ENCODE measurements around the gene KCNQ1OT1. TPM values are rescaled to one million over a fixed set of nuclear protein-coding genes. Genes with fewer than 3 reads are reported as not detected.

The KCNQ1OT1 gene
- total and polyA plus RNA-seq, 9 of the 15 experiments (the other 6 are each of a cell fraction or from before 2014, with no cell fraction given) = 0.04 to 2.3 (median 0.74) TPM

DNA sequence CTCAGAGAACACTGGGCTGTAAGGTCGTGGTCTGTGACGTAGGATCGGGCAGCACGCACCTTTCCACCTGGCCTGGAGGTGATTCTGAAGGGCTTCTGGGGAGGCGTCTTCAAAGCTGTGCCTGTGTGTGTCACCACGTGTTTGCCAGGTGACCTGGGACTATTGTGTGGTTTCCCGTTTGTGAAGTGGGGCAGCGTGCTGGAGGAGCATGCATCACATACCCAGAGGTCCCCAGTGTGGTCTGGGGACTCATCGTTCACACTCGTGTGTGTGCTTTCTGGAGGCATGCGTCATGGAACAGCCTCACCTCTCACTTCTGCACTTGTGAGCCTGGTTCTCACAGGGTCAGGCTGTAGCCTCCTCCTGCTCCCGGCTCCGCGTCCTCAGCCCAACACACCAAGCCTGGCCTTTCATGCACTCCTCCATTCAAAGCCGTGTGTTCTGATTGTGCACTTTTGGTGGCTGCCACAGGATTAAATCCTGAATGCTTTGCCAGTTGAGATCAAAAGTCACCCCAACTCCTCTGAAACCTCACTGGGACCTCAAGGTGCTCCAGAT is 106.3 kb downstream of the KCNQ1OT1 start (continued):
- TF ChIP-seq, protein P1, sequence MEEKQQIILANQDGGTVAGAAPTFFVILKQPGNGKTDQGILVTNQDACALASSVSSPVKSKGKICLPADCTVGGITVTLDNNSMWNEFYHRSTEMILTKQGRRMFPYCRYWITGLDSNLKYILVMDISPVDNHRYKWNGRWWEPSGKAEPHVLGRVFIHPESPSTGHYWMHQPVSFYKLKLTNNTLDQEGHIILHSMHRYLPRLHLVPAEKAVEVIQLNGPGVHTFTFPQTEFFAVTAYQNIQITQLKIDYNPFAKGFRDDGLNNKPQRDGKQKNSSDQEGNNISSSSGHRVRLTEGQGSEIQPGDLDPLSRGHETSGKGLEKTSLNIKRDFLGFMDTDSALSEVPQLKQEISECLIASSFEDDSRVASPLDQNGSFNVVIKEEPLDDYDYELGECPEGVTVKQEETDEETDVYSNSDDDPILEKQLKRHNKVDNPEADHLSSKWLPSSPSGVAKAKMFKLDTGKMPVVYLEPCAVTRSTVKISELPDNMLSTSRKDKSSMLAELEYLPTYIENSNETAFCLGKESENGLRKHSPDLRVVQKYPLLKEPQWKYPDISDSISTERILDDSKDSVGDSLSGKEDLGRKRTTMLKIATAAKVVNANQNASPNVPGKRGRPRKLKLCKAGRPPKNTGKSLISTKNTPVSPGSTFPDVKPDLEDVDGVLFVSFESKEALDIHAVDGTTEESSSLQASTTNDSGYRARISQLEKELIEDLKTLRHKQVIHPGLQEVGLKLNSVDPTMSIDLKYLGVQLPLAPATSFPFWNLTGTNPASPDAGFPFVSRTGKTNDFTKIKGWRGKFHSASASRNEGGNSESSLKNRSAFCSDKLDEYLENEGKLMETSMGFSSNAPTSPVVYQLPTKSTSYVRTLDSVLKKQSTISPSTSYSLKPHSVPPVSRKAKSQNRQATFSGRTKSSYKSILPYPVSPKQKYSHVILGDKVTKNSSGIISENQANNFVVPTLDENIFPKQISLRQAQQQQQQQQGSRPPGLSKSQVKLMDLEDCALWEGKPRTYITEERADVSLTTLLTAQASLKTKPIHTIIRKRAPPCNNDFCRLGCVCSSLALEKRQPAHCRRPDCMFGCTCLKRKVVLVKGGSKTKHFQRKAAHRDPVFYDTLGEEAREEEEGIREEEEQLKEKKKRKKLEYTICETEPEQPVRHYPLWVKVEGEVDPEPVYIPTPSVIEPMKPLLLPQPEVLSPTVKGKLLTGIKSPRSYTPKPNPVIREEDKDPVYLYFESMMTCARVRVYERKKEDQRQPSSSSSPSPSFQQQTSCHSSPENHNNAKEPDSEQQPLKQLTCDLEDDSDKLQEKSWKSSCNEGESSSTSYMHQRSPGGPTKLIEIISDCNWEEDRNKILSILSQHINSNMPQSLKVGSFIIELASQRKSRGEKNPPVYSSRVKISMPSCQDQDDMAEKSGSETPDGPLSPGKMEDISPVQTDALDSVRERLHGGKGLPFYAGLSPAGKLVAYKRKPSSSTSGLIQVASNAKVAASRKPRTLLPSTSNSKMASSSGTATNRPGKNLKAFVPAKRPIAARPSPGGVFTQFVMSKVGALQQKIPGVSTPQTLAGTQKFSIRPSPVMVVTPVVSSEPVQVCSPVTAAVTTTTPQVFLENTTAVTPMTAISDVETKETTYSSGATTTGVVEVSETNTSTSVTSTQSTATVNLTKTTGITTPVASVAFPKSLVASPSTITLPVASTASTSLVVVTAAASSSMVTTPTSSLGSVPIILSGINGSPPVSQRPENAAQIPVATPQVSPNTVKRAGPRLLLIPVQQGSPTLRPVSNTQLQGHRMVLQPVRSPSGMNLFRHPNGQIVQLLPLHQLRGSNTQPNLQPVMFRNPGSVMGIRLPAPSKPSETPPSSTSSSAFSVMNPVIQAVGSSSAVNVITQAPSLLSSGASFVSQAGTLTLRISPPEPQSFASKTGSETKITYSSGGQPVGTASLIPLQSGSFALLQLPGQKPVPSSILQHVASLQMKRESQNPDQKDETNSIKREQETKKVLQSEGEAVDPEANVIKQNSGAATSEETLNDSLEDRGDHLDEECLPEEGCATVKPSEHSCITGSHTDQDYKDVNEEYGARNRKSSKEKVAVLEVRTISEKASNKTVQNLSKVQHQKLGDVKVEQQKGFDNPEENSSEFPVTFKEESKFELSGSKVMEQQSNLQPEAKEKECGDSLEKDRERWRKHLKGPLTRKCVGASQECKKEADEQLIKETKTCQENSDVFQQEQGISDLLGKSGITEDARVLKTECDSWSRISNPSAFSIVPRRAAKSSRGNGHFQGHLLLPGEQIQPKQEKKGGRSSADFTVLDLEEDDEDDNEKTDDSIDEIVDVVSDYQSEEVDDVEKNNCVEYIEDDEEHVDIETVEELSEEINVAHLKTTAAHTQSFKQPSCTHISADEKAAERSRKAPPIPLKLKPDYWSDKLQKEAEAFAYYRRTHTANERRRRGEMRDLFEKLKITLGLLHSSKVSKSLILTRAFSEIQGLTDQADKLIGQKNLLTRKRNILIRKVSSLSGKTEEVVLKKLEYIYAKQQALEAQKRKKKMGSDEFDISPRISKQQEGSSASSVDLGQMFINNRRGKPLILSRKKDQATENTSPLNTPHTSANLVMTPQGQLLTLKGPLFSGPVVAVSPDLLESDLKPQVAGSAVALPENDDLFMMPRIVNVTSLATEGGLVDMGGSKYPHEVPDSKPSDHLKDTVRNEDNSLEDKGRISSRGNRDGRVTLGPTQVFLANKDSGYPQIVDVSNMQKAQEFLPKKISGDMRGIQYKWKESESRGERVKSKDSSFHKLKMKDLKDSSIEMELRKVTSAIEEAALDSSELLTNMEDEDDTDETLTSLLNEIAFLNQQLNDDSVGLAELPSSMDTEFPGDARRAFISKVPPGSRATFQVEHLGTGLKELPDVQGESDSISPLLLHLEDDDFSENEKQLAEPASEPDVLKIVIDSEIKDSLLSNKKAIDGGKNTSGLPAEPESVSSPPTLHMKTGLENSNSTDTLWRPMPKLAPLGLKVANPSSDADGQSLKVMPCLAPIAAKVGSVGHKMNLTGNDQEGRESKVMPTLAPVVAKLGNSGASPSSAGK (IDR thresholded peaks at IDR 0.05) = peak; percentile 65; the same call in 1 of the 2 replicates
